ENCODE data around the gene SDK2.

The SDK2 gene

GRCh38 chr17:73286863-73287296 lies 357.4 kb downstream of the SDK2 start:
- no peak for DNase-seq

GRCh38 chr17:73285916-73286862 lies 358.1 kb downstream of the SDK2 start:
- no peak for DNase-seq

- no peak for DNase-seq
These were observed 358.7 kb downstream of the SDK2 start for GRCh38 chr17:73285603-73285908.

GRCh38 chr17:73284906-73285602 lies 359.2 kb downstream of the SDK2 start:
- no peak for DNase-seq

All from DMS53 (cell line).